HG03439 (cell line): ENCODE results near the gene AKT1.

Source experiments
- ATAC-seq: cut with Tn5 transposase; IDR thresholded peaks from one replicate; pipeline ENCODE4 v1.9.1; 2021; ENCODE audit warnings: mild to moderate bottlenecking, moderate library complexity; ENCODE audit not compliant: unreplicated experiment

The AKT1 gene

GRCh38 chr14:104725772-104726548 lies 69.6 kb downstream of the AKT1 start:
- ATAC-seq, result no peak

- ATAC-seq, result no peak
Observed at GRCh38 chr14:104724981-104725771, 70.4 kb downstream of the AKT1 start.

GRCh38 chr14:104724407-104724980 lies 71.1 kb downstream of the AKT1 start:
- ATAC-seq, result no peak

- peak; percentile 57 for ATAC-seq
Observed at GRCh38 chr14:104723651-104724406, 71.7 kb downstream of the AKT1 start, which contains the start of gene ADSS1. ADSS1 (plus strand) TSS chr14:104724229; CDS start chr14:104724271, 42 bp downstream.

- no peak for ATAC-seq
Observed at GRCh38 chr14:104722938-104723650, 72.5 kb downstream of the AKT1 start.

- no peak for ATAC-seq
Observed at GRCh38 chr14:104721505-104722431, 73.8 kb downstream of the AKT1 start.
